ENCODE measurements around the gene FRMD4A. TPM values are rescaled to one million over a fixed set of nuclear protein-coding genes. Genes with fewer than 3 reads are reported as not detected.
"Not testable (repeated sequence)": the region's sequence is repeated elsewhere in the genome, so short reads cannot be mapped to it uniquely, and the experiment has no call there.

FRMD4A gene
- total and polyA plus RNA-seq, 2 of the 4 experiments (the other 2 are of a cell fraction), result 30.3 to 68.8 TPM

DNA sequence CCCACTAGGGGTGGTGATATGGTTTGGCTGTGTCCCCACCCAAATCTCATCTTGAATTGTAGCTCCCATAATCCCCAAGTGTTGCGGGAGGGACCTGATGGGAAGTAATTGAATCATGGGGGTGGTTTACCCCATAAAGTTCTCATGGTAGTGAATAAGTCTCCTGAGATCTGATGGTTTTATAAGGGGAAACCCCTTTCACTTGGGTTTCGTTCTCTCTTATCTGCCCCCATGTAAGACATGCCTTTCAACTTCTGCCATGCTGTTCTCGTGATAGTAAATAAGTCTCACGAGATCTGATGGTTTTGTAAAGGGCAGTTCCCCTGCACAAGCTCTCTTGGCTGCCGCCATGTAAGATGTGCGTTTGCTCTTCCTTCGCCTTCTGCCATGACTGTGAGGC is 117.0 kb downstream of the FRMD4A start:
- H2AFZ ChIP-seq (replicated peaks; ENCODE audit: low read length, poor library complexity); H3K27ac ChIP-seq (ENCODE audit: insufficient read depth, low read length); H2BK5ac ChIP-seq (ENCODE audit: low read depth, low read length, poor library complexity, severe bottlenecking); H3K9ac ChIP-seq (ENCODE audit: low read depth, low read length); ATAC-seq (ENCODE audit: low read depth); H3K9me3 ChIP-seq (ENCODE audit: control insufficient read depth, insufficient read depth, low read length); H3K18ac ChIP-seq (ENCODE audit: low read depth, low read length); H3K14ac ChIP-seq (replicated peaks; ENCODE audit: low read depth, low read length); DNase-seq; H3K36me3 ChIP-seq (ENCODE audit: control insufficient read depth, insufficient read depth, low read length); BruUV-seq (replicated peaks); H3K23ac ChIP-seq (ENCODE audit: low read depth, low read length); in situ Hi-C loops (cut with MboI; ENCODE audit: low sequenced_read_pairs); H3K4me1 ChIP-seq (ENCODE audit: control insufficient read depth, insufficient read depth, low read length); H3K56ac ChIP-seq (ENCODE audit: extremely low read depth, insufficient read depth, low read length); H3K4ac ChIP-seq (ENCODE audit: low read depth, low read length); H2AK9ac ChIP-seq (replicated peaks; ENCODE audit: low read depth, low read length, poor library complexity); H4K5ac ChIP-seq (ENCODE audit: low read depth, low read length); H4K8ac ChIP-seq (ENCODE audit: low read depth in 2 of 2, low read length in 2 of 2); H4K91ac ChIP-seq (ENCODE audit: insufficient read depth, low read depth, low read length); H2BK120ac ChIP-seq (ENCODE audit: low read depth, low read length); H3K79me1 ChIP-seq (ENCODE audit: low read depth in 1 of 2, low read length in 2 of 2); intact Hi-C loops (cut with micrococcal nuclease); H3K4me2 ChIP-seq (ENCODE audit: low read depth, low read length); H3K9me1 ChIP-seq (ENCODE audit: insufficient read depth, low read length); H2AK5ac ChIP-seq (ENCODE audit: low read depth, low read length); H2BK20ac ChIP-seq (ENCODE audit: low read depth, low read length); H3K4me3 ChIP-seq (ENCODE audit: insufficient read depth, low read depth, low read length); H4K20me1 ChIP-seq (ENCODE audit: insufficient read depth, low read length); H2BK15ac ChIP-seq (ENCODE audit: low read depth, low read length); dilution Hi-C loops (cut with HindIII; ENCODE audit: low sequenced_read_pairs, unreplicated experiment); CTCF ChIA-PET: not testable (repeated sequence)
- POLR2A ChIA-PET (ENCODE audit: unreplicated experiment), result interaction anchor here (0.6 kb wide), 1 partner anchor 73 kb away, joined by 3 read pairs; no protein-coding TSS in a partner anchor
- WGBS, 2 experiments (ENCODE audit: extremely low coverage in 2 of 2, insufficient read length in 1 of 2), result 60% methylated on average over 1 of the region's 7 CpGs; no CpG with 5 or more reads in 1 of the 2 experiments
- peaks cover 52% of the 10 kb centered on the region for H3K27me3 ChIP-seq (ENCODE audit: control insufficient read depth, insufficient read depth, low read length)

All from IMR-90 (cell line).